ENCODE measurements around the gene ETNPPL.

The ETNPPL gene

GRCh38 chr4:108754327-108754726, 8.5 kb downstream of the ETNPPL start:
- H3K4me3 ChIP-seq (ENCODE audit: insufficient read depth, low read length, poor library complexity, severe bottlenecking), result no peak overlapping the region
- no peak overlapping the region for H3K9ac ChIP-seq (ENCODE audit: low read length)
- H3K36me3 ChIP-seq (ENCODE audit: low read length), result no peaks in the 10 kb centered on the region
- no peaks in the 10 kb centered on the region for H3K9me3 ChIP-seq (ENCODE audit: insufficient read depth, low read length)
- no peaks in the 10 kb centered on the region for H3K27me3 ChIP-seq (ENCODE audit: low read length)
- H2AFZ ChIP-seq (ENCODE audit: low read depth, low read length, severe bottlenecking), result no peak overlapping the region
- no peaks in the 10 kb centered on the region for H3K79me2 ChIP-seq (ENCODE audit: insufficient read depth, low read length)
- no peaks in the 10 kb centered on the region for H4K20me1 ChIP-seq (ENCODE audit: low read depth, low read length)
- no peak overlapping the region for H3K4me2 ChIP-seq (ENCODE audit: low read depth, low read length, poor library complexity, severe bottlenecking)
- no peaks in the 10 kb centered on the region for H3F3A ChIP-seq (ENCODE audit: insufficient read depth)
- H3K27ac ChIP-seq (ENCODE audit: low read depth, low read length), result no peak overlapping the region
- H3K9me2 ChIP-seq (replicated peaks; ENCODE audit: insufficient read depth, low read length), result no peaks in the 10 kb centered on the region
- TF ChIP-seq CTCF (IDR thresholded peaks at IDR 0.05; ENCODE audit: insufficient read depth, low read length, poor library complexity, severe bottlenecking), result no peak

- H3K27ac ChIP-seq (ENCODE audit: low read depth, low read length), result no peak overlapping the region
- H3K36me3 ChIP-seq (ENCODE audit: low read length), result no peaks in the 10 kb centered on the region
- H3K9me2 ChIP-seq (replicated peaks; ENCODE audit: insufficient read depth, low read length), result no peaks in the 10 kb centered on the region
- no peaks in the 10 kb centered on the region for H4K20me1 ChIP-seq (ENCODE audit: low read depth, low read length)
- no peak overlapping the region for H3K4me2 ChIP-seq (ENCODE audit: low read depth, low read length, poor library complexity, severe bottlenecking)
- no peaks in the 10 kb centered on the region for H3K27me3 ChIP-seq (ENCODE audit: low read length)
- H3K4me3 ChIP-seq (ENCODE audit: insufficient read depth, low read length, poor library complexity, severe bottlenecking), result no peak overlapping the region
- no peaks in the 10 kb centered on the region for H3K9me3 ChIP-seq (ENCODE audit: insufficient read depth, low read length)
- TF ChIP-seq EZH2phosphoT487 (conservative IDR thresholded peaks at IDR 0.05; ENCODE audit: low read length) (no peak), CTCF (IDR thresholded peaks at IDR 0.05; ENCODE audit: insufficient read depth, low read length, poor library complexity, severe bottlenecking) (no peak)
- H2AFZ ChIP-seq (ENCODE audit: low read depth, low read length, severe bottlenecking), result no peak overlapping the region
- no peaks in the 10 kb centered on the region for H3K79me2 ChIP-seq (ENCODE audit: insufficient read depth, low read length)
- H3K9ac ChIP-seq (ENCODE audit: low read length), result no peak overlapping the region
- H3F3A ChIP-seq (ENCODE audit: insufficient read depth), result no peaks in the 10 kb centered on the region
These were observed 11.5 kb downstream of the ETNPPL start for GRCh38 chr4:108751321-108751720.

GRCh38 chr4:108749119-108749518, 13.7 kb downstream of the ETNPPL start:
- TF ChIP-seq EZH2phosphoT487 (conservative IDR thresholded peaks at IDR 0.05; ENCODE audit: low read length) (no peak), CTCF (IDR thresholded peaks at IDR 0.05; ENCODE audit: insufficient read depth, low read length, poor library complexity, severe bottlenecking) (no peak)
- Histone ChIP-seq H2AFZ (ENCODE audit: low read depth, low read length, severe bottlenecking) (no peak overlapping the region), H3K27me3 (ENCODE audit: low read length) (no peaks in the 10 kb centered on the region), H3F3A (ENCODE audit: insufficient read depth) (no peaks in the 10 kb centered on the region), H3K9me2 (replicated peaks; ENCODE audit: insufficient read depth, low read length) (no peaks in the 10 kb centered on the region), H3K36me3 (ENCODE audit: low read length) (no peaks in the 10 kb centered on the region), H3K9me3 (ENCODE audit: insufficient read depth, low read length) (no peaks in the 10 kb centered on the region), H3K4me2 (ENCODE audit: low read depth, low read length, poor library complexity, severe bottlenecking) (no peak overlapping the region), H3K9ac (ENCODE audit: low read length) (no peak overlapping the region), H3K27ac (ENCODE audit: low read depth, low read length) (no peak overlapping the region), H4K20me1 (ENCODE audit: low read depth, low read length) (no peaks in the 10 kb centered on the region), H3K4me3 (ENCODE audit: insufficient read depth, low read length, poor library complexity, severe bottlenecking) (no peak overlapping the region), H3K79me2 (ENCODE audit: insufficient read depth, low read length) (no peaks in the 10 kb centered on the region)

- no peak overlapping the region for H2AFZ ChIP-seq (ENCODE audit: low read depth, low read length, severe bottlenecking)
- no peak overlapping the region for H3K4me2 ChIP-seq (ENCODE audit: low read depth, low read length, poor library complexity, severe bottlenecking)
- no peaks in the 10 kb centered on the region for H3K27me3 ChIP-seq (ENCODE audit: low read length)
- no peaks in the 10 kb centered on the region for H3K9me2 ChIP-seq (replicated peaks; ENCODE audit: insufficient read depth, low read length)
- TF ChIP-seq CTCF (IDR thresholded peaks at IDR 0.05; ENCODE audit: insufficient read depth, low read length, poor library complexity, severe bottlenecking) (no peak), EZH2phosphoT487 (conservative IDR thresholded peaks at IDR 0.05; ENCODE audit: low read length) (no peak)
- no peaks in the 10 kb centered on the region for H4K20me1 ChIP-seq (ENCODE audit: low read depth, low read length)
- no peaks in the 10 kb centered on the region for H3K36me3 ChIP-seq (ENCODE audit: low read length)
- no peaks in the 10 kb centered on the region for H3K79me2 ChIP-seq (ENCODE audit: insufficient read depth, low read length)
- H3K4me3 ChIP-seq (ENCODE audit: insufficient read depth, low read length, poor library complexity, severe bottlenecking), result no peak overlapping the region
- H3F3A ChIP-seq (ENCODE audit: insufficient read depth), result no peaks in the 10 kb centered on the region
- H3K9me3 ChIP-seq (ENCODE audit: insufficient read depth, low read length), result no peaks in the 10 kb centered on the region
- H3K27ac ChIP-seq (ENCODE audit: low read depth, low read length), result no peak overlapping the region
- no peak overlapping the region for H3K9ac ChIP-seq (ENCODE audit: low read length)
These were observed 16.3 kb downstream of the ETNPPL start for GRCh38 chr4:108746511-108746910.

Measured in SU-DHL-6 (cell line).